H9 (cell line): Measurements from ENCODE around the gene ROCK2. TPM values are rescaled to one million over a fixed set of nuclear protein-coding genes. Genes with fewer than 3 reads are reported as not detected.

ENCODE experiments used
- DNase-seq: peaks from one replicate; pipeline ENCODE4 v3.0.0-alpha.2; 2017
- H2AFZ ChIP-seq: one replicate; pipeline ENCODE4 v1.6.1; 2013; ENCODE audit warnings: mild to moderate bottlenecking, low read length, control low read depth, moderate library complexity
- H2AK5ac ChIP-seq: 2 replicates; pipeline ENCODE4 v1.6.1; 2013; ENCODE audit warnings: low read length, control low read depth, mixed read lengths; ENCODE audit not compliant: insufficient read length
- H2BK120ac ChIP-seq: one replicate; pipeline ENCODE4 v1.6.1; 2013; ENCODE audit warnings: low read depth, mild to moderate bottlenecking, low read length, control low read depth, inconsistent platforms; ENCODE audit not compliant: poor library complexity, severe bottlenecking
- H2BK12ac ChIP-seq: 2 replicates; pipeline ENCODE4 v1.6.1; 2013; ENCODE audit warnings: low read length, control low read depth, mixed read lengths, low read depth; ENCODE audit not compliant: insufficient read length
- H2BK15ac ChIP-seq: 2 replicates; pipeline ENCODE4 v1.6.1; 2013; ENCODE audit warnings: low read depth, low read length, control low read depth
- H2BK20ac ChIP-seq: one replicate; pipeline ENCODE4 v1.6.1; 2013; ENCODE audit warnings: low read depth, mild to moderate bottlenecking, low read length, control low read depth, inconsistent platforms; ENCODE audit not compliant: poor library complexity, severe bottlenecking
- H2BK5ac ChIP-seq: 2 replicates; pipeline ENCODE4 v1.6.1; 2013; ENCODE audit warnings: low read length, control low read depth, mixed read lengths; ENCODE audit not compliant: insufficient read length
- H3K14ac ChIP-seq: 2 replicates; pipeline ENCODE4 v1.6.1; 2013; ENCODE audit warnings: low read length, control low read depth; ENCODE audit not compliant: insufficient read depth
- H3K18ac ChIP-seq: 2 replicates; pipeline ENCODE4 v1.6.1; 2013; ENCODE audit warnings: low read depth, mild to moderate bottlenecking, mixed read lengths, low read length, control low read depth; ENCODE audit not compliant: insufficient read length
- H3K23ac ChIP-seq: 2 replicates; pipeline ENCODE4 v1.6.1; 2013; ENCODE audit warnings: low read length, control low read depth, mixed read lengths, low read depth; ENCODE audit not compliant: insufficient read length
- H3K23me2 ChIP-seq: 2 replicates; pipeline ENCODE4 v1.6.1; 2013; ENCODE audit warnings: low read depth, mild to moderate bottlenecking, mixed read lengths, low read length, control low read depth; ENCODE audit not compliant: insufficient read length, poor library complexity, severe bottlenecking
- H3K27ac ChIP-seq: 2 replicates; pipeline ENCODE4 v1.5.1; 2013; ENCODE audit warnings: low read length, control low read depth, mixed read lengths, low read depth; ENCODE audit not compliant: insufficient read length
- H3K27me3 ChIP-seq: 2 replicates; pipeline ENCODE4 v1.6.1; 2013; ENCODE audit warnings: low read length, control low read depth, inconsistent platforms; ENCODE audit not compliant: insufficient read depth
- H3K4ac ChIP-seq: 2 replicates; pipeline ENCODE4 v1.6.1; 2013; ENCODE audit warnings: low read depth, mild to moderate bottlenecking, control low read depth, inconsistent platforms, low read length, moderate library complexity
- H3K4me1 ChIP-seq: 2 replicates; pipeline ENCODE4 v1.6.1; 2013; ENCODE audit warnings: low read length, control low read depth, inconsistent platforms; ENCODE audit not compliant: insufficient read depth
- H3K4me2 ChIP-seq: 2 replicates; pipeline ENCODE4 v1.6.1; 2013; ENCODE audit warnings: low read length, control low read depth, mixed read lengths; ENCODE audit not compliant: insufficient read length, insufficient read depth
- H3K56ac ChIP-seq: 2 replicates; pipeline ENCODE4 v1.6.1; 2013; ENCODE audit warnings: low read depth, mild to moderate bottlenecking, mixed read lengths, low read length, control low read depth; ENCODE audit not compliant: insufficient read length
- H3K79me1 ChIP-seq: 2 replicates; pipeline ENCODE4 v1.6.1; 2013; ENCODE audit warnings: low read depth, mild to moderate bottlenecking, moderate library complexity, low read length, control low read depth, inconsistent platforms; ENCODE audit not compliant: insufficient read depth, poor library complexity, severe bottlenecking
- H3K79me2 ChIP-seq: 2 replicates; pipeline ENCODE4 v1.6.1; 2013; ENCODE audit warnings: low read length, control low read depth, inconsistent platforms; ENCODE audit not compliant: insufficient read depth
- H3K9ac ChIP-seq: 2 replicates; pipeline ENCODE4 v1.6.1; 2013; ENCODE audit warnings: low read length, control low read depth, mixed read lengths; ENCODE audit not compliant: insufficient read length; ENCODE audit errors: extremely low read depth
- H3K9me3 ChIP-seq: one replicate; pipeline ENCODE4 v1.6.1; 2013; ENCODE audit warnings: low read depth, low read length, inconsistent platforms; ENCODE audit not compliant: control insufficient read depth
- H3T11ph ChIP-seq: one replicate; pipeline ENCODE4 v1.6.1; 2013; ENCODE audit warnings: mild to moderate bottlenecking, low read length, control low read depth, inconsistent platforms
- H4K20me1 ChIP-seq: one replicate; pipeline ENCODE4 v1.6.1; 2013; ENCODE audit not compliant: control insufficient read depth, insufficient read length, insufficient read depth
- H4K5ac ChIP-seq: 2 replicates; pipeline ENCODE4 v1.6.1; 2013; ENCODE audit warnings: low read depth, mild to moderate bottlenecking, mixed read lengths, low read length, control low read depth; ENCODE audit not compliant: insufficient read length
- H4K8ac ChIP-seq: replicated peaks from 2 replicates; pipeline ENCODE4 v1.6.1; 2013; ENCODE audit warnings: low read length, control low read depth, mixed read lengths, low read depth; ENCODE audit not compliant: insufficient read length
- H4K91ac ChIP-seq: 2 replicates; pipeline ENCODE4 v1.6.1; 2013; ENCODE audit warnings: low read depth, mild to moderate bottlenecking, moderate library complexity, mixed read lengths, low read length, control low read depth; ENCODE audit not compliant: insufficient read length
- H3K27ac Mint-ChIP-seq, 3 experiments: 2 replicates in 2 of 3; 3 replicates in 1 of 3; pipeline ENCODE4 v1.8.0; 2020 to 2021; ENCODE audit warnings: mixed read lengths in 3 of 3, mild to moderate bottlenecking in 1 of 3, moderate library complexity in 1 of 3
- H3K27me3 Mint-ChIP-seq: 2 replicates; pipeline ENCODE4 v1.8.0; 2021; ENCODE audit warnings: low read depth, mild to moderate bottlenecking, moderate library complexity, mixed read lengths
- H3K36me3 Mint-ChIP-seq, 3 experiments: 2 replicates in 2 of 3; 3 replicates in 1 of 3; pipeline ENCODE4 v1.8.0; 2020 to 2021; ENCODE audit warnings: low read depth in 3 of 3, mixed read lengths in 3 of 3; ENCODE audit not compliant: insufficient read depth in 1 of 3
- H3K4me1 Mint-ChIP-seq, 2 experiments: 2 replicates each; pipeline ENCODE4 v1.8.0; 2020; ENCODE audit warnings: mixed read lengths in 2 of 2
- H3K4me3 Mint-ChIP-seq, 2 experiments: 2 replicates in 1 of 2; 3 replicates in 1 of 2; pipeline ENCODE4 v1.8.0; 2020 to 2021; ENCODE audit warnings: mild to moderate bottlenecking in 2 of 2, mixed read lengths in 2 of 2, moderate library complexity in 1 of 2
- H3K9me3 Mint-ChIP-seq, 2 experiments: 2 replicates in 1 of 2; 3 replicates in 1 of 2; pipeline ENCODE4 v1.8.0; 2020; ENCODE audit warnings: mild to moderate bottlenecking in 2 of 2, mixed read lengths in 2 of 2, moderate library complexity in 1 of 2
- WGBS: extraction: QIAGEN DNeasy Blood & Tissue Kit; methylation state at CpG from one replicate; pipeline ENCODE4 v1.1.7; 2013; ENCODE audit warnings: missing lambda C conversion rate, low lambda C conversion rate, mixed read lengths; ENCODE audit not compliant: insufficient read length; ENCODE audit errors: extremely low coverage; 5-methylcytosine and 5-hydroxymethylcytosine counted together
- total RNA-seq: library from RNA; stranded (reverse); gene quantifications from 2 replicates; pipeline ENCODE4 v1.2.1, GENCODE V29; 2021
- TF ChIP-seq, protein P1 (sequence below): fragments of 200-600 bp; sonication (generic); conservative IDR thresholded peaks from 3 replicates; pipeline ENCODE4 v1.8.0; 2021; ENCODE audit warnings: antibody characterized with exemption, mild to moderate bottlenecking

ROCK2 gene
- total RNA-seq, 1 experiment from 2014 or later, result 33.2 TPM

DNA sequence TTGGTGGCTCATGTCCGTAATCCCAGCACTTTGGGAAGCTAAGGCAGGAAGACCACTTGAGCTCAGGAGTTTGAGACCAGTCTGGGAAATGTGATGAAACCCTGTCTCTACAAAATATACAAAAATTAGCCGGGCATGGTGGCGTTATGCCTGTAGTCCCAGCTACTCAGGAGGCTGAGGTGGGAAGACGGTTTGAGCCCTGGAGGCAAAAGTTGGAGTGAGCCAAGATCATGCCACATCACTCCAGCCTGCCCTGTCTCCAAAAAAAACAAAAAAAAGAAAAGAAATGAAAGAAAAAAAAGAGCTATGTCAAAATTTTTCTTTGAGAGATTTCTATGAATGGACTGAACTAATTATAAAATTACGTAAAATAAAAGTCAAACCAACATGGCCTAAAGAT is 34.7 kb downstream of the ROCK2 start:
- Histone ChIP-seq H2BK12ac (no peak overlapping the region), H3K23me2 (no peaks in the 10 kb centered on the region), H4K5ac (no peak overlapping the region), H3K79me2 (peaks cover 8% of the 10 kb centered on the region; the same call in 1 of the 2 replicates), H4K20me1 (no peaks in the 10 kb centered on the region), H2BK5ac (no peak overlapping the region), H2AFZ (no peak overlapping the region), H3T11ph (no peak overlapping the region), H3K79me1 (no peaks in the 10 kb centered on the region), H3K27ac (no peak overlapping the region), H3K4me1 (no peaks in the 10 kb centered on the region), H3K9ac (no peak overlapping the region), H2AK5ac (no peak overlapping the region), H2BK20ac (no peak overlapping the region), H2BK15ac (no peak overlapping the region), H3K18ac (no peak overlapping the region), H2BK120ac (no peak overlapping the region), H3K14ac (no peak overlapping the region), H3K27me3 (no peaks in the 10 kb centered on the region), H3K4ac (no peak overlapping the region), H3K4me2 (no peak overlapping the region), H4K8ac (no peak overlapping the region), H4K91ac (no peak overlapping the region), H3K56ac (no peak overlapping the region), H3K23ac (no peak overlapping the region), H3K9me3 (no peaks in the 10 kb centered on the region)
- no peak overlapping the region for H3K4me3 Mint-ChIP-seq
- no peaks in the 10 kb centered on the region for H3K36me3 Mint-ChIP-seq
- H3K4me1 Mint-ChIP-seq, result peaks cover 10 to 11% of the 10 kb centered on the region in 2 experiments
- H3K27ac Mint-ChIP-seq, result 0 out of 7 replicates have a peak overlapping the region, but pooled peaks of 1 of the 3 experiments have one; percentile 44
- H3K9me3 Mint-ChIP-seq, result no peaks in the 10 kb centered on the region
- WGBS, result no CpG with 5 or more reads among the region's 5 CpGs
- TF ChIP-seq, protein P1, sequence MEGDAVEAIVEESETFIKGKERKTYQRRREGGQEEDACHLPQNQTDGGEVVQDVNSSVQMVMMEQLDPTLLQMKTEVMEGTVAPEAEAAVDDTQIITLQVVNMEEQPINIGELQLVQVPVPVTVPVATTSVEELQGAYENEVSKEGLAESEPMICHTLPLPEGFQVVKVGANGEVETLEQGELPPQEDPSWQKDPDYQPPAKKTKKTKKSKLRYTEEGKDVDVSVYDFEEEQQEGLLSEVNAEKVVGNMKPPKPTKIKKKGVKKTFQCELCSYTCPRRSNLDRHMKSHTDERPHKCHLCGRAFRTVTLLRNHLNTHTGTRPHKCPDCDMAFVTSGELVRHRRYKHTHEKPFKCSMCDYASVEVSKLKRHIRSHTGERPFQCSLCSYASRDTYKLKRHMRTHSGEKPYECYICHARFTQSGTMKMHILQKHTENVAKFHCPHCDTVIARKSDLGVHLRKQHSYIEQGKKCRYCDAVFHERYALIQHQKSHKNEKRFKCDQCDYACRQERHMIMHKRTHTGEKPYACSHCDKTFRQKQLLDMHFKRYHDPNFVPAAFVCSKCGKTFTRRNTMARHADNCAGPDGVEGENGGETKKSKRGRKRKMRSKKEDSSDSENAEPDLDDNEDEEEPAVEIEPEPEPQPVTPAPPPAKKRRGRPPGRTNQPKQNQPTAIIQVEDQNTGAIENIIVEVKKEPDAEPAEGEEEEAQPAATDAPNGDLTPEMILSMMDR, result no peak
- no peak for DNase-seq
- H3K27me3 Mint-ChIP-seq, result no peaks in the 10 kb centered on the region
